A549 (cell line): Measurements from ENCODE around the gene RPS4Y2.

Source experiments
- CHD2 ChIP-seq: fragments of 150-350 bp; IDR thresholded peaks from 2 replicates; pipeline ENCODE4 v1.6.1; 2014; ENCODE audit warnings: low read length; ENCODE audit not compliant: partially characterized antibody
- CTCF ChIP-seq: fragments of >200 bp; sonication (Bioruptor Twin); formaldehyde crosslinking; IDR thresholded peaks from 3 replicates; pipeline ENCODE4 v1.5.1; 2016
- HMGXB4 ChIP-seq: fragments of 250-450 bp; sonication (Bioruptor Pico); IDR thresholded peaks from 2 replicates; pipeline ENCODE4 v1.5.0; 2021; ENCODE audit warnings: mild to moderate bottlenecking, moderate library complexity, borderline replicate concordance
- POLR2A ChIP-seq: IDR thresholded peaks from 2 replicates; pipeline ENCODE4 v1.6.1; 2012; ENCODE audit warnings: mild to moderate bottlenecking, low read length
- RFX5 ChIP-seq: fragments of 450-650 bp; IDR thresholded peaks from 2 replicates; pipeline ENCODE4 v1.7.1; 2014; ENCODE audit warnings: antibody characterized with exemption, mild to moderate bottlenecking, moderate library complexity

- no peak for TF ChIP-seq CHD2
- no peak for TF ChIP-seq HMGXB4
- TF ChIP-seq CTCF = no peak
- TF ChIP-seq POLR2A = no peak
- no peak for TF ChIP-seq RFX5
Measured at GRCh38 chrY:20770755-20771154, 14.8 kb downstream of the RPS4Y2 start.
